Testis (tissue), 2 donors: ENCODE data around the gene AFAP1.

Source experiments
- CTCF ChIP-seq, 3 experiments: fragments of 450-650 bp in 2 of 3; fragments of 200-600 bp in 1 of 3; sonication (generic) in 1 of 3; IDR thresholded peaks; one replicate each; pipeline ENCODE4 v1.5.1; 2016 to 2019; ENCODE audit warnings: antibody characterized with exemption in 3 of 3, mild to moderate bottlenecking in 2 of 3, moderate library complexity in 1 of 3
- POLR2A ChIP-seq: fragments of 450-650 bp; IDR thresholded peaks from one replicate; pipeline ENCODE4 v1.6.1; 2017; ENCODE audit warnings: antibody characterized with exemption, mild to moderate bottlenecking, moderate library complexity

- TF ChIP-seq POLR2A (no peak), CTCF (IDR thresholded peaks at IDR 0.05) (no peak)
These were observed 147.0 kb downstream of the AFAP1 start for GRCh38 chr4:7792616-7793015.
